GM23248 (cell line): Measurements from ENCODE around the gene LIN7A. TPM values are rescaled to one million over a fixed set of nuclear protein-coding genes. Genes with fewer than 3 reads are reported as not detected.

Experiments
- DNase-seq: peaks from one replicate; pipeline ENCODE4 v3.0.0-alpha.2; 2015
- H2AFZ ChIP-seq: fragments of 200-600 bp; sonication (generic); 2 replicates; pipeline ENCODE4 v1.6.1; 2016; ENCODE audit warnings: antibody characterized with exemption
- H3F3A ChIP-seq: fragments of 200-600 bp; sonication (generic); 2 replicates; pipeline ENCODE4 v1.6.1; 2016; ENCODE audit warnings: mild to moderate bottlenecking, antibody characterized with exemption, mixed run types; ENCODE audit not compliant: insufficient read depth
- H3K27ac ChIP-seq: fragments of 200-600 bp; sonication (generic); 2 replicates; pipeline ENCODE4 v1.5.1; 2016; ENCODE audit warnings: mild to moderate bottlenecking
- H3K27me3 ChIP-seq: fragments of 200-600 bp; sonication (generic); replicated peaks from 2 replicates; pipeline ENCODE4 v1.6.1; 2016; ENCODE audit warnings: mild to moderate bottlenecking; ENCODE audit not compliant: insufficient read depth
- H3K36me3 ChIP-seq: fragments of 200-600 bp; sonication (generic); 2 replicates; pipeline ENCODE4 v1.6.1; 2016; ENCODE audit warnings: low read depth, mild to moderate bottlenecking
- H3K4me1 ChIP-seq: fragments of 200-600 bp; sonication (generic); 2 replicates; pipeline ENCODE4 v1.6.1; 2016; ENCODE audit warnings: mild to moderate bottlenecking; ENCODE audit not compliant: insufficient read depth
- H3K4me2 ChIP-seq: fragments of 200-600 bp; sonication (generic); one replicate; pipeline ENCODE4 v1.6.1; 2016; ENCODE audit warnings: mild to moderate bottlenecking; ENCODE audit not compliant: unreplicated experiment
- H3K4me3 ChIP-seq: fragments of 200-600 bp; sonication (generic); 2 replicates; pipeline ENCODE4 v1.5.1; 2016; ENCODE audit warnings: mild to moderate bottlenecking
- H3K79me2 ChIP-seq: fragments of 200-600 bp; sonication (generic); 2 replicates; pipeline ENCODE4 v1.6.1; 2016; ENCODE audit warnings: mild to moderate bottlenecking; ENCODE audit not compliant: insufficient read depth
- H3K9ac ChIP-seq: fragments of 200-600 bp; sonication (generic); 2 replicates; pipeline ENCODE4 v1.6.1; 2016; ENCODE audit warnings: mild to moderate bottlenecking
- H3K9me2 ChIP-seq: fragments of 200-600 bp; sonication (generic); 2 replicates; pipeline ENCODE4 v1.6.1; 2016; ENCODE audit warnings: mixed run types, mild to moderate bottlenecking, moderate library complexity; ENCODE audit not compliant: insufficient read depth
- H3K9me3 ChIP-seq: fragments of 200-600 bp; sonication (generic); one replicate; pipeline ENCODE4 v1.6.1; 2017; ENCODE audit warnings: low read depth
- H4K20me1 ChIP-seq: fragments of 200-600 bp; sonication (generic); 2 replicates; pipeline ENCODE4 v1.6.0; 2016; ENCODE audit not compliant: insufficient read depth
- EZH2 ChIP-seq: fragments of 200-600 bp; sonication (generic); IDR thresholded peaks from 2 replicates; pipeline ENCODE4 v1.6.1; 2018; ENCODE audit warnings: antibody characterized with exemption, mild to moderate bottlenecking; ENCODE audit not compliant: insufficient read depth, poor library complexity, severe bottlenecking
- EZH2phosphoT487 ChIP-seq: fragments of 200-600 bp; sonication (generic); IDR thresholded peaks from 2 replicates; pipeline ENCODE4 v1.6.1; 2018; ENCODE audit warnings: antibody characterized with exemption, moderate library complexity, mild to moderate bottlenecking, low read depth; ENCODE audit not compliant: insufficient read depth
- WGBS, 2 experiments: methylation state at CpG; one replicate each; pipeline ENCODE4 v1.1.6; 2015 to 2017; ENCODE audit warnings: low lambda C conversion rate in 2 of 2, low coverage in 1 of 2; ENCODE audit errors: missing lambda C conversion rate in 2 of 2; 5-methylcytosine and 5-hydroxymethylcytosine counted together
- in situ Hi-C: fragments of 300-500 bp; cut with MboI; formaldehyde crosslinking; loops from 2 replicates; pipeline ENCODE4 v1.15.0; 2020
- polyA plus RNA-seq: library from polyadenylated mRNA; unstranded; fragments of >200 nt; fragmentation: Nextera tagmentation; extraction: Ambion mirVana; gene quantifications from 2 replicates; pipeline ENCODE4 v1.2.1, GENCODE V29; 2016
- total RNA-seq: library from RNA; depleted of rRNA; stranded (reverse); fragments of >200 nt; shearing (Covaris generic); gene quantifications from 2 replicates; pipeline ENCODE4 v1.2.3, GENCODE V29; 2014

LIN7A gene
- total and polyA plus RNA-seq, 2 experiments from 2014 or later = 1.5 to 1.6 TPM

DNA sequence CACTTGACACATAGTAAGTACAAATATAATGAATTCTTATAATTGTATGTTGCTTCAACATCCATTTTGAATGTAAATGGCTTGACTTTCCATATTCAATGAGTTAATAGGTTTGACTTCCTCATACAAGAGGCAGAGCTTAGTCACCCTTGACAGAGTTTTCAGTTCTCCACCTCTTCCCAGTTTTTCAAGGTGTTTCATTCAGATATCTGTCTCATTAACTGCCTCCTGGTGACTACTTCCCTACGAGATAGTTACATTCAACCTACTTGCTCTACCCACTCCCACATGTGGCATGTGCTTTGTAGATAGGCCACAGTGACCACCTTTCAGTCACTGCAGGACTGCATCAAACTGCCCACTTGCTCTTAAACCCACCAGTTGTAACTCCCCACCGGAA, 161.0 kb downstream of the LIN7A start:
- Histone ChIP-seq H3K4me3 (no peak overlapping the region), H3K27ac (no peak overlapping the region), H3K9ac (no peak overlapping the region), H3K4me1 (peaks cover 13% of the 10 kb centered on the region), H4K20me1 (no peaks in the 10 kb centered on the region), H3K27me3 (no peaks in the 10 kb centered on the region), H3K36me3 (no peaks in the 10 kb centered on the region), H3K9me3 (no peaks in the 10 kb centered on the region), H3F3A (0 out of 2 replicates have a peak, but pooled peaks cover 15% of the 10 kb centered on the region), H3K4me2 (no peak overlapping the region), H2AFZ (no peak overlapping the region), H3K9me2 (no peaks in the 10 kb centered on the region), H3K79me2 (no peaks in the 10 kb centered on the region)
- TF ChIP-seq EZH2phosphoT487 = no peak
- TF ChIP-seq EZH2 = no peak
- no peak for DNase-seq
- in situ Hi-C loops = no loop called here
- 93 to 100% methylated on average over 2 of the region's 2 CpGs for WGBS, 2 experiments

DNA sequence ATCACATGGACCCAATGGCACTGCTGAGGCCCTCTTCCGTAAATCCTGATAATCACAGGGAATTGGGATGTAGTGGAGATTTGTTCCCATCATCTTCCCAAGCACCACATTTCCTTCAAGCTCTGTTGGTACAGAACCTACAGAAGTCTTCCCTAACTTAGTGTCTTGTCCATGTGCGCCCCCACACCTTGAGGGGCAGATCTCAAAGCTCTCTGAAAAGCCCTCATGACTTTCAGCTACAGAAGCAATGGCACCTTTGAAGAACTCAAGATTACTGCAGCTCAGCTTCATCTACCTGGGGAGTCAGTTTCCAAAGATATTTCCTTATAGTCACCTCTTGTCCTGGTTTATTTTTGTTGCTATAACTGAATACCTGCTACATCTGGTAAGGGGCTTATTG, 166.8 kb downstream of the LIN7A start:
- no peaks in the 10 kb centered on the region for H3K9me2 ChIP-seq
- no peaks in the 10 kb centered on the region for H3K9me3 ChIP-seq
- TF ChIP-seq EZH2 (no peak), EZH2phosphoT487 (no peak)
- H3K27me3 ChIP-seq = no peaks in the 10 kb centered on the region
- no peak overlapping the region for H3K27ac ChIP-seq
- no peaks in the 10 kb centered on the region for H4K20me1 ChIP-seq
- DNase-seq = no peak
- no peaks in the 10 kb centered on the region for H3K36me3 ChIP-seq
- no peak overlapping the region for H2AFZ ChIP-seq
- H3K4me3 ChIP-seq = no peak overlapping the region
- 81 to 89% methylated on average over 2 of the region's 2 CpGs for WGBS, 2 experiments
- in situ Hi-C loops = loop anchor here (25.0 kb wide), 1 partner anchor 559 kb away; no protein-coding TSS in a partner anchor
- no peaks in the 10 kb centered on the region for H3K4me1 ChIP-seq
- no peaks in the 10 kb centered on the region for H3F3A ChIP-seq
- no peak overlapping the region for H3K9ac ChIP-seq
- no peak overlapping the region for H3K4me2 ChIP-seq
- no peaks in the 10 kb centered on the region for H3K79me2 ChIP-seq

DNA sequence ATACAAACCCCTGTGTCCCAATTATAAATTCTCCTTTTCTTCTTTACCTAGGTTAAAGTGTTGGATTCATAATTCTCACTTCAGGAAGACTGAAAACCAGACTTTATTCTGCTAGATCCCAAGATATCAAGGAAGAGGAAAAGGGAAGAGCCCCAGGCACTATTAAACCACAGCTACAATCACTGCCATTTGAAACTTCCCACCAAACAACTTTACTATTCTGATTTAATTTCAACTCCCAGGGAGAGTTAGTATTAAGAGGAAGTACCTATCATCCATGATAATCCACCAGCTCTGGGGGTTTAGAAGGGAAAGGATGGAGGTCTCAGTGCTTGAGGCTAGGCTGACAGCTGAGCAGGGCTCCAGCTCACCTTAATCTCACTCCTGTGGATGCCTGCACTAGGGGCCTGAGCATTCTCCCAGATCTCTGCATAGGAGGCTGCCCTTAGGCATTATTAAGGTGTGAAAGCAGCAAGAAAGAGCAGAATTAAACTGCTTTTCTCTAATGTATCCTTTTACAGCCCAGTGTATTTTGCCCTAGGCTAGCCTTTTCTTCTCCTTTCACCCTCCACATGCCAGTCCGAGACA, 168.1 kb downstream of the LIN7A start:
- Histone ChIP-seq H3K4me3 (no peak overlapping the region), H4K20me1 (no peaks in the 10 kb centered on the region), H3F3A (no peaks in the 10 kb centered on the region), H3K79me2 (no peaks in the 10 kb centered on the region), H3K27ac (no peak overlapping the region), H3K4me1 (no peaks in the 10 kb centered on the region), H2AFZ (no peak overlapping the region; the same call in 1 of the 2 replicates), H3K9ac (no peak overlapping the region), H3K9me2 (no peaks in the 10 kb centered on the region), H3K36me3 (no peaks in the 10 kb centered on the region), H3K4me2 (no peak overlapping the region), H3K9me3 (no peaks in the 10 kb centered on the region), H3K27me3 (no peaks in the 10 kb centered on the region)
- DNase-seq = no peak
- TF ChIP-seq EZH2 (no peak), EZH2phosphoT487 (no peak)
- WGBS, 2 experiments = 77 to 84% methylated on average over 1 of the region's 1 CpG
- in situ Hi-C loops = loop anchor here (25.0 kb wide), 1 partner anchor 557 kb away; no protein-coding TSS in a partner anchor

DNA sequence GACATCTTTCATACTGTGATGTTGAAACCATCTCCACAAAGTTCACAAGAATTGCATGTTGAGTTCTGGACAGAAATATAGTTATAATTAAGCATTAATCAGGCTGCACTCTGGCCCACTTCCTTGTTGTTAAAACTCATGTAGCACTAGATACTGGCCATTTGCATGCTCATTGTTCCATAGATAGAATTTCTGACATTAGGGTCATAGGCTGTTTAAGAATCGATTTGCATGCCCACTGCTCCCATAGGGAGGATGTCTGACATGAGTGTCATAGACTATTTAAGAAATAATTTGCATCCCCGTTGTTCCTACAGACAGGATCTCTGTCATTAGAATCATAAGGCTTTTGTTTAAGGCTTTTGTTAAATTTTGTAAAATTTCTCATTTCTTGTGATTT, 170.8 kb downstream of the LIN7A start:
- no peaks in the 10 kb centered on the region for H3K36me3 ChIP-seq
- H2AFZ ChIP-seq = no peak overlapping the region
- no peak overlapping the region for H3K9ac ChIP-seq
- no peaks in the 10 kb centered on the region for H3K27me3 ChIP-seq
- H3K9me3 ChIP-seq = no peaks in the 10 kb centered on the region
- no peak for DNase-seq
- TF ChIP-seq EZH2 (no peak), EZH2phosphoT487 (no peak)
- peaks cover 4% of the 10 kb centered on the region; the same call in 1 of the 2 replicates for H3K4me1 ChIP-seq
- WGBS, 2 experiments = 56% methylated on average over 2 of the region's 2 CpGs
- no peaks in the 10 kb centered on the region for H3K79me2 ChIP-seq
- no peak overlapping the region for H3K27ac ChIP-seq
- in situ Hi-C loops = loop anchor here (25.0 kb wide), 1 partner anchor 555 kb away; no protein-coding TSS in a partner anchor
- no peak overlapping the region for H3K4me3 ChIP-seq
- no peaks in the 10 kb centered on the region for H3K9me2 ChIP-seq
- no peak overlapping the region for H3K4me2 ChIP-seq
- H4K20me1 ChIP-seq = no peaks in the 10 kb centered on the region
- no peaks in the 10 kb centered on the region for H3F3A ChIP-seq

DNA sequence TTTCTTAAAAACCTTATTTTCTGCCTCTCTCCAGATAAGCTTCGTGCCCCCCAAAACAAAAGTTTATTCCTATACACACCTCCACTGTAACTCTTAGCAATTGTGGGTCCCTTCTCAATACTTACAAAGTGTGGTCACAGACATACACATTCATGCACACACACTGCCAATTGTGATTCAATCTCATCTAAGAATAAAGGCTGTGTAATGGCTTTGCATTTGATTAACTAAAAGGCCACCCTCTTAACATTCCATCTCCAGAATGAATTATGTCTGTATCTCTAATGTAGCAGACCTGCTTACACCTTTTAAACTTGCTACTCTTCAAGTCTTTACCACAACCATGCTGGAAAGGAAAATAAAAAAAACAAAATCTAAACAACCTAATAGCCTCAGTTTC, 171.5 kb downstream of the LIN7A start:
- Histone ChIP-seq H4K20me1 (no peaks in the 10 kb centered on the region), H3K27me3 (no peaks in the 10 kb centered on the region), H3K79me2 (no peaks in the 10 kb centered on the region), H3K9ac (no peak overlapping the region), H3K27ac (no peak overlapping the region), H3K4me3 (no peak overlapping the region), H3K4me2 (no peak overlapping the region), H2AFZ (no peak overlapping the region), H3K4me1 (peaks cover 4% of the 10 kb centered on the region; the same call in 1 of the 2 replicates), H3K9me3 (no peaks in the 10 kb centered on the region), H3F3A (no peaks in the 10 kb centered on the region), H3K9me2 (no peaks in the 10 kb centered on the region), H3K36me3 (no peaks in the 10 kb centered on the region)
- in situ Hi-C loops = loop anchor here (25.0 kb wide), 1 partner anchor 554 kb away; no protein-coding TSS in a partner anchor
- WGBS, 2 experiments = 100% methylated on average over 1 of the region's 1 CpG
- TF ChIP-seq EZH2 (no peak), EZH2phosphoT487 (no peak)
- DNase-seq = no peak
